GM19455 (cell line): ENCODE measurements around the gene RGL1.

Source experiments
- ATAC-seq: cut with Tn5 transposase; IDR thresholded peaks from one replicate; pipeline ENCODE4 v1.9.1; 2021; ENCODE audit not compliant: unreplicated experiment

Gene RGL1

GRCh38 chr1:183914276-183914675, 109.4 kb downstream of the RGL1 start:
- no peak for ATAC-seq

DNA sequence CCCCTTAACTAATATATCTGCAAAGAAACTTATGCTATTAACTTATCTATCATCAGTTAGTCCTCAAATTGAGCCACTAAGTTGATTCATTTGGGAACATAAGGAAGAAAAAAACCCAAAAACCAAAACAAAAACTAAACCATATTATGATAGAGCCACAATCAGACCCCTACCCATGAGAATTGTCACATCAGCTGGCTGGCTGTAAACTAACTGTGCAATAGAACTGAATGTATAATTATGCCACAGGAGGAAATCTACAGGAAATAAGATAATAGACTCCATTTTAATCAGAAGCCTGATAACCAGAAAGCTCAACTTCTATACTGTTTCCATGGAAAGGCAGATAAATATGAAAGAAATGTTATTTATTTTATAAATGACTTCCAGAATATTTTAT, 110.0 kb downstream of the RGL1 start:
- no peak for ATAC-seq

DNA sequence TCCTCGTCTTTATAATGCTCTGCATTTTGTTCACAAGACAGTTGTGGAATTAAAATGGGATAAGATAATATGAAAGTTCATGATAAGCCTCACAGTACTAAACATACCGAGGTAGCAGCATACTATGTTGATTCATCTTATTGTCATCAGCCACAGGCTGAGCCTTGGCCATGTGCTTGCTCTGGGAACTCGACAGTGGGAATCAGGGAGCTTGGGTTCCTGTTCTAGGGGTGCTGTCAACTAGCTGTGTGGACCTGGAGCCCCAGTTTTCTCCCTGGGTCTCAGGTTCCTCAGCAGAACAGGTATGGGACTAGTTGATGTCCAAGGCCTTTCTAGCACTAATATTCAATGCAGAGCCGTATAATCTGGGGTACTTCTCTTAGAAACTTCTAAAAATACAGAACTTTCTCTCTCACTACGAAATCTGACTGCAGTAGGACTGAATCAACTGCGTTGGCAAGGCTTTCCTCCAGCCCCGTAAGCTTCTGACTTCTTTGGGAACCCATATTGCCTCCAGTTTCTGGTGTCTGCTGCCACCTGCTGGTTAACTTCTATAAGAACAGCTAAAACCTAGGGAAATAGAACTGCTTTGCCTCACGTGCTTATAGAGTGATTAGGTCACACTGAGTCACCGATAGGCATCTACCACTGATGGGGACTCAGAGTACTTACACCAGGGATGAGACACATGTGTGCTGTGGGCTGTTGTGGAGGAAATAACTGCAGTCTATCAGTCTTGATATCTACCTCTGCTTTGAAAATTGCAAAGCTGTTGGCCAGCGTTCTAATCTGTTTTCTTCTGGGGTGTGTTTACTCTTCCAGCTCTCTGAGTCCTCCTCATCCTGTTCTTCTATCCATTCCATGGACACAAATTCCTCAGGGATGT, 110.9 kb downstream of the RGL1 start:
- peak; percentile 36 for ATAC-seq

DNA sequence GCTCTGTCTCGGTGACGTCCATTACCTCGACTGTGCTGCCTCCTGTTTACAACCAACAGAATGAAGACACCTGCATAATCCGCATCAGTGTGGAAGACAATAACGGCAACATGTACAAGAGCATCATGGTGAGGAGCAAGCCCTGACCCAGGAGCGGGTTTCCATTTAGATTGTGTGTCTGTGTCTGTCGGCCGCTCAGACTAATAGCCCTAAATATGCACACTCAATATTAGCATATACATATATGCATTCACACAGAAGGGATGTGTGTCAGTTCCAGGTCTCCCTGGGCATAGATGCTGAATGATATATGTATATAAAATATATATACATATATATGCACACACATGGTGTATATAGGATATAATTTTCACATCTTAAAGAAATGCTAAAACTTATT, 111.7 kb downstream of the RGL1 start:
- no peak for ATAC-seq

- ATAC-seq = no peak
These were observed 113.7 kb downstream of the RGL1 start for GRCh38 chr1:183918589-183918988.

- ATAC-seq = no peak
These were observed 115.7 kb downstream of the RGL1 start for GRCh38 chr1:183920651-183921050.

- ATAC-seq = no peak
These were observed 117.3 kb downstream of the RGL1 start for GRCh38 chr1:183922197-183922596.

DNA sequence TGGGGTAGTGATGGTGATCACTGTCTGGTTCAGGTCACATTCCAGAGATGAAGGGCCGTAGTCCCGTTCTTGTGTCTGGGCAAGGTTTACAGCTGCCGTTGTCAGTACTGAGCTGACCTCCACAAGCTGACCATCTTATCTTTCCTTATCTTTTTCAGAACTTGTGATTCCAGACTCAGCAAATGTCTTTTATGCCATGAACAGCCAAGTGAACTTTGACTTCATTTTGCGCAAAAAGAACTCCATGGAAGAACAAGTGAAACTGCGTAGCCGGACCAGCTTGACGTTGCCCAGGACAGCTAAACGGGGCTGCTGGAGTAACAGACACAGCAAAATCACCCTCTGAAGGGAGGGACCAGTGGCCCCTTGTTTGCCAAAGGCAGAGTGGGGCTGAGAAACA, 121.0 kb downstream of the RGL1 start:
- ATAC-seq = no peak

DNA sequence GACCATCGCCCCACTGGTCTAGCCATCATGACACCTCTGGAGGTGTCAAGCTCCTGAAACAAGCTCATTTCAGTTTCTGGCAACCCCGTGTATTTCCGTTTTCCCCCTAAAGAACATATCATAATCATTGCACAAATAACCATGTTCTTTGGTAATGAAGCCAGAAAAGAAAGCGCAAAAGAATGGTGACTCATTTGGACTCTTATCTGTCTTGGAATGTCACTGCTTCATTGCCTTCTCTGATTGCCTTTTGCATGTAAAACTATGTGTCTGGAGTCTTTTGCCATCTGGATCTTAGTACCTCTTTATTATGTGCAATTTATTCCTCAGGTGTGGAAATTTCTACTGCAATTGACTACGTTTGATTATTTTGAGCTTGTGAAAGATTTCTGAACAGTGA, 122.1 kb downstream of the RGL1 start:
- ATAC-seq = no peak

GRCh38 chr1:183931646-183932271, 126.8 kb downstream of the RGL1 start:
- ATAC-seq = no peak

DNA sequence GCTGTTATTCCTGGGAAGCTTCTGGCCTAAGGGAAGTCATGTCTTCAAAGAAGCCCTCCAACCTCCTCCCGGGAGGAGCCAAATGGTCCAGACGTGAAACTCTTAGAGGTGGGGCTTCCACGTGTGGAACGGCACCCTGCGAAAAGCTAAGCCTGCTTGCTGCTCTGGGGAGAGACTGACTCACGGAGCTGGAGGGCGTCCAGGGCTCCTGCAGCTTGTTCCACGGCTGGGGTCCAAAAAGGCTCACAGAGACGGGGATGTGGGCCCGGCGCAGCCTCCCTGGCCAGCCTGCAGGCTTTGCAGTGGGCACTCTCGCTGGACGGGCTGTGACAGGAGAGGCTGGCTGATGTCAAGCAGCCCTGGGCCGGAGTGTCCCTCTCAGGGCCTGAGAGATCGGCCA, 127.5 kb downstream of the RGL1 start:
- ATAC-seq = no peak

DNA sequence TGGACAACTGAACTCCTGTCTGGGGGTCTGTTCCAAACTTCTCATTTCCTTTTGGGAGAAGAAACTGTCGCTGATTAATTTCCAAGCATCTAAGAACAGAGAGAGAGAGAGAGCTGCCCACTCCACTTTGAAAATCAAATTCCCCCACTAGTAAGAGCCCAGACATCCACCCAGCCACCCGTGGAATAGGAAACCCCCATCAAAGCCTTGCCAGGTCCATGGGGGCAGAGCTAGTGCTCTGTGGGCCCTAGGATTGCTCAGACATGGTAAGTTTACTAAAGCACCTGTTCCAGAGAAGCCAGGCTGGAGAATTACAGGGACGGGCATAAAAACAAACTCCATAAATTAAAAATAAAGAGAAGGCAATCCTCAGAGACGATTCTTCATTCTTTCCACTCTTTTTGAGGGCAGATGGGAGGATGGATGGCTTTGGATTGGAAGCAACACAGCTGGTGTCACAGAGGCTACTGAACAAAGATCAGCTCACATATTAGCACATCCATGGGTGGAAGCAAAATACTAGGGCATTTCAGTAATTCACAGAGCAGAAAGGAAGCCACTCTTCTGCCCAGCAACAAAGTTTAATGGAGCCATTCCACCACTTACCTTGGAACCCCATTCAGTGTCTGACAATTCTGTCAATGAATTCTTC, 128.7 kb downstream of the RGL1 start:
- ATAC-seq = no peak

- ATAC-seq = no peak
These were observed 129.4 kb downstream of the RGL1 start for GRCh38 chr1:183934314-183934713.

GRCh38 chr1:183936009-183936408, 131.1 kb downstream of the RGL1 start:
- ATAC-seq = no peak

- no peak for ATAC-seq
These were observed 131.9 kb downstream of the RGL1 start for GRCh38 chr1:183936791-183937190.

- ATAC-seq = no peak
These were observed 132.7 kb downstream of the RGL1 start for GRCh38 chr1:183937611-183938010.

DNA sequence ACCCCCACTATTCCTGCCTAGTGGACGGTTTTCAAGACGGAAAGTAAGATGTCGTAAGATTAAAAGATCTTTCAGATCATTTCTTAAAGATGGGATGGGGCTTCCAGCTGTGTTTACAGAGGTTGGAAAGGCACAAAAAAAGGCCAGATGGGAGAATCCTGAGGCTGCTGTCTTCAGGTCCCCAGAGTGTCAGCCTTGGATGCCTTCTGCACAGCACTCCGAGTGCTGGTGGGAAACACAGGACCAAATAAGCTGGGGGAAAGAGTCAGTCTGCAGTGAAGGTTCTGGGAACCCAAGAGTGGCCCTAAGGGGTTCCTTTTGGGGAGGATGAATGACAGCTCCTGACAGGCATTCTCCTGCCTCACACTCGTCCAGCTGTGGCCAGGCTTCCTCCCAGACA, 136.1 kb downstream of the RGL1 start:
- no peak for ATAC-seq

DNA sequence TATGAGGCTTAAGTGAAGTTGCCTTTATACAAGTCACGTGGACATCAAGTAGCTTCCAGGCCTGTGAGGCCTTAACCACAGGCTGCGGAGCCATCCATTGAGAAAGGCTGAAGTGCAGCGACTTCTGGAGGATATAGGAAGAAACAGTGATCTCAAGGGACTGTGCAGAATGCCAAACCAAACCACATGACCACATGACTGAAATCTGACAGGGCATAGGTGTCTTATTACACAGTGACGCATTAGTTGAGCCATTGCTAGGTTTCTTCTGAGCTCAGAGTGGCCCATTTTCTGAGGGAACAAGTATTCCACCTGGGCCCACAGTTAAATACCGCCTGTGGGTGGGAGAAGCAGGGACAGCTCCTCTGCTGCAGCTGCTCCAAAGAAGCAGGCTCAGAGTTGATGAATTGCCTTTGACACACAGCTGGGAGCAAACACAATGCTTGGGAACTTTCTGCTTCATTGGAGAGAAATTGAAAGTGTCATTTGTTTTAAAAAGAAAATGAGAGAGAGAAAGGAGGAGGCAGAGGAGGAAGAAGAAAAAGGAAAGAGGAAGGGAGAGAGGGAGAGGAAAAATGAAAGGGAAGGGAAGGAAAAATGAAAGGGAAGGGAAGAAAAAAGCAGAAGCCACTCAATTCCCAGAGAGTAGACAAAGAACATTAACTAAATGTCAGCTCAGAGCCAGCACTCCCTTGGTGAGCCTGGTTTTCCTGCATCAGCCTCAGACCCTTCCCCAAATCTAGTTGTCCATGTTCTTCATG, 138.2 kb downstream of the RGL1 start:
- ATAC-seq = no peak

- ATAC-seq = no peak
These were observed 140.8 kb downstream of the RGL1 start for GRCh38 chr1:183945428-183946319.

DNA sequence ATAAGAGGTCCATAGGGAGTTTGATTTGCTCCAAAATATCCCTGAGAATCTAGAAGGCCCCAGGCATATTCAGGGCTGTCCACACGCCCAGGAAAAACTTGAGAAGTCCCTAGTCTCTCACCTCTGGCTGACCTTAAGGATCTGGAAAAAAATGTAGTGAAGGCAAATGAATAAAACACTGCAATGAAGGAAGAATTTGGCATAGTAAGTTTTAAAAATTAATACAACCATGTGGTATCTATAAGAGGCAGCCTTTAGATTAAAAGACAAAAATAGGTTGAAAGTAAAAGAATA, 141.3 kb downstream of the RGL1 start:
- ATAC-seq = no peak

- no peak for ATAC-seq
These were observed 143.1 kb downstream of the RGL1 start for GRCh38 chr1:183947988-183948387.
